Measurements from ENCODE around the gene DOCK2. TPM values are rescaled to one million over a fixed set of nuclear protein-coding genes. Genes with fewer than 3 reads are reported as not detected.

DOCK2 gene
- total and polyA plus RNA-seq, 5 donors from 2014 or later = 65.9 to 354 (median 71.1) TPM

GRCh38 chr5:170034231-170034630 is 397.2 kb downstream of the DOCK2 start:
- H3K36me3 Mint-ChIP-seq = peaks cover 41% of the 10 kb centered on the region

GRCh38 chr5:170038241-170038640 is 401.2 kb downstream of the DOCK2 start:
- Histone ChIP-seq H3K4me3 (ENCODE audit: low read depth, low read length) (no peak overlapping the region), H3K27ac (ENCODE audit: insufficient read depth, low read length, poor library complexity, severe bottlenecking) (no peak overlapping the region), H3K36me3 (ENCODE audit: control insufficient read depth, insufficient read depth, low read length) (peaks cover 88% of the 10 kb centered on the region), H3K27me3 (ENCODE audit: control insufficient read depth, insufficient read depth, low read length) (no peaks in the 10 kb centered on the region), H3K4me1 (ENCODE audit: control insufficient read depth, insufficient read depth, low read length, poor library complexity, severe bottlenecking) (no peaks in the 10 kb centered on the region), H3K9me3 (ENCODE audit: control insufficient read depth in 2 of 2, low read length in 2 of 2) (no peaks in the 10 kb centered on the region)
- Mint-ChIP-seq H3K4me3 (no peak overlapping the region), H3K9me3 (no peaks in the 10 kb centered on the region), H3K27ac (no peak overlapping the region), H3K27me3 (no peaks in the 10 kb centered on the region), H3K36me3 (peaks cover 71% of the 10 kb centered on the region), H3K4me1 (peaks cover 0 to 10% (median 2%) of the 10 kb centered on the region in 4 donors)
- ATAC-seq (ENCODE audit: low read depth in 2 of 2) (no peak), DNase-seq (no peak)

More at GRCh38 chr5:170034231-170034630, 397.2 kb downstream of the DOCK2 start:
- Mint-ChIP-seq H3K4me3 (no peak overlapping the region), H3K27me3 (no peaks in the 10 kb centered on the region), H3K4me1 (peaks cover 0 to 1% (median 0%) of the 10 kb centered on the region in 4 donors), H3K27ac (no peak overlapping the region), H3K9me3 (no peaks in the 10 kb centered on the region)
- Histone ChIP-seq H3K27me3 (ENCODE audit: control insufficient read depth, insufficient read depth, low read length) (no peaks in the 10 kb centered on the region), H3K27ac (ENCODE audit: insufficient read depth, low read length, poor library complexity, severe bottlenecking) (no peak overlapping the region), H3K36me3 (ENCODE audit: control insufficient read depth, insufficient read depth, low read length) (peaks cover 78% of the 10 kb centered on the region), H3K9me3 (ENCODE audit: control insufficient read depth in 2 of 2, low read length in 2 of 2) (no peaks in the 10 kb centered on the region), H3K4me1 (ENCODE audit: control insufficient read depth, insufficient read depth, low read length, poor library complexity, severe bottlenecking) (no peaks in the 10 kb centered on the region), H3K4me3 (ENCODE audit: low read depth, low read length) (no peak overlapping the region)
- ATAC-seq (ENCODE audit: low read depth in 2 of 2) = no peak
- no peak for DNase-seq

GRCh38 chr5:170039830-170040229 is 402.8 kb downstream of the DOCK2 start:
- Mint-ChIP-seq H3K27ac (no peak overlapping the region), H3K9me3 (no peaks in the 10 kb centered on the region), H3K27me3 (no peaks in the 10 kb centered on the region), H3K4me1 (peaks cover 0 to 22% (median 6%) of the 10 kb centered on the region in 4 donors), H3K4me3 (no peak overlapping the region), H3K36me3 (peaks cover 77% of the 10 kb centered on the region)
- peaks cover 90% of the 10 kb centered on the region for H3K36me3 ChIP-seq (ENCODE audit: control insufficient read depth, insufficient read depth, low read length)
- H3K9me3 ChIP-seq (ENCODE audit: control insufficient read depth in 2 of 2, low read length in 2 of 2) = no peaks in the 10 kb centered on the region
- ATAC-seq (ENCODE audit: low read depth in 2 of 2) (no peak), DNase-seq (no peak)
- H3K4me3 ChIP-seq (ENCODE audit: low read depth, low read length) = no peak overlapping the region
- no peak overlapping the region for H3K27ac ChIP-seq (ENCODE audit: insufficient read depth, low read length, poor library complexity, severe bottlenecking)
- H3K4me1 ChIP-seq (ENCODE audit: control insufficient read depth, insufficient read depth, low read length, poor library complexity, severe bottlenecking) = no peaks in the 10 kb centered on the region
- no peaks in the 10 kb centered on the region for H3K27me3 ChIP-seq (ENCODE audit: control insufficient read depth, insufficient read depth, low read length)

GRCh38 chr5:170046241-170046640 is 409.2 kb downstream of the DOCK2 start:
- H3K27ac ChIP-seq (ENCODE audit: insufficient read depth, low read length, poor library complexity, severe bottlenecking) = no peak overlapping the region
- peaks cover 0 to 2% (median 0%) of the 10 kb centered on the region in 7 donors for H3K9me3 Mint-ChIP-seq
- ATAC-seq (ENCODE audit: low read depth in 2 of 2) = no peak
- no peaks in the 10 kb centered on the region for H3K9me3 ChIP-seq (ENCODE audit: control insufficient read depth in 2 of 2, low read length in 2 of 2)
- no peak overlapping the region for H3K4me3 Mint-ChIP-seq
- peaks cover 95% of the 10 kb centered on the region for H3K36me3 ChIP-seq (ENCODE audit: control insufficient read depth, insufficient read depth, low read length)
- no peak overlapping the region for H3K4me3 ChIP-seq (ENCODE audit: low read depth, low read length)
- H3K36me3 Mint-ChIP-seq = peaks cover 82% of the 10 kb centered on the region
- H3K4me1 Mint-ChIP-seq = peaks cover 0 to 22% (median 5%) of the 10 kb centered on the region in 4 donors
- no peaks in the 10 kb centered on the region for H3K27me3 ChIP-seq (ENCODE audit: control insufficient read depth, insufficient read depth, low read length)
- H3K27me3 Mint-ChIP-seq = no peaks in the 10 kb centered on the region
- H3K4me1 ChIP-seq (ENCODE audit: control insufficient read depth, insufficient read depth, low read length, poor library complexity, severe bottlenecking) = no peaks in the 10 kb centered on the region
- no peak for DNase-seq
- H3K27ac Mint-ChIP-seq = no peak overlapping the region

- Mint-ChIP-seq H3K27me3 (no peaks in the 10 kb centered on the region), H3K4me1 (no peaks in the 10 kb centered on the region), H3K36me3 (peaks cover 84% of the 10 kb centered on the region), H3K9me3 (peaks cover 0 to 2% (median 0%) of the 10 kb centered on the region in 7 donors), H3K4me3 (no peak overlapping the region), H3K27ac (no peak overlapping the region)
- H3K4me3 ChIP-seq (ENCODE audit: low read depth, low read length) = no peak overlapping the region
- H3K27ac ChIP-seq (ENCODE audit: insufficient read depth, low read length, poor library complexity, severe bottlenecking) = no peak overlapping the region
- ATAC-seq (ENCODE audit: low read depth in 2 of 2) (no peak), DNase-seq (no peak)
- no peaks in the 10 kb centered on the region for H3K27me3 ChIP-seq (ENCODE audit: control insufficient read depth, insufficient read depth, low read length)
- peaks cover 93% of the 10 kb centered on the region for H3K36me3 ChIP-seq (ENCODE audit: control insufficient read depth, insufficient read depth, low read length)
- H3K9me3 ChIP-seq (ENCODE audit: control insufficient read depth in 2 of 2, low read length in 2 of 2) = no peaks in the 10 kb centered on the region
- no peaks in the 10 kb centered on the region for H3K4me1 ChIP-seq (ENCODE audit: control insufficient read depth, insufficient read depth, low read length, poor library complexity, severe bottlenecking)
Measured at GRCh38 chr5:170049713-170050112, 412.6 kb downstream of the DOCK2 start.

GRCh38 chr5:170053896-170054295 is 416.8 kb downstream of the DOCK2 start:
- no peak overlapping the region for H3K4me3 ChIP-seq (ENCODE audit: low read depth, low read length)
- H3K27me3 ChIP-seq (ENCODE audit: control insufficient read depth, insufficient read depth, low read length) = no peaks in the 10 kb centered on the region
- Mint-ChIP-seq H3K27ac (peak overlapping the region in 1 of 3 donors; percentile 72), H3K4me3 (no peak overlapping the region), H3K27me3 (no peaks in the 10 kb centered on the region), H3K36me3 (peaks cover 93% of the 10 kb centered on the region), H3K4me1 (no peaks in the 10 kb centered on the region), H3K9me3 (peaks cover 0 to 5% (median 2%) of the 10 kb centered on the region in 7 donors)
- DNase-seq (no peak), ATAC-seq (ENCODE audit: low read depth in 2 of 2) (no peak)
- peaks cover 97% of the 10 kb centered on the region for H3K36me3 ChIP-seq (ENCODE audit: control insufficient read depth, insufficient read depth, low read length)
- H3K27ac ChIP-seq (ENCODE audit: insufficient read depth, low read length, poor library complexity, severe bottlenecking) = no peak overlapping the region
- no peaks in the 10 kb centered on the region for H3K4me1 ChIP-seq (ENCODE audit: control insufficient read depth, insufficient read depth, low read length, poor library complexity, severe bottlenecking)
- peaks cover 0 to 3% of the 10 kb centered on the region in 2 experiments for H3K9me3 ChIP-seq (ENCODE audit: control insufficient read depth in 2 of 2, low read length in 2 of 2)

- Mint-ChIP-seq H3K36me3 (peaks cover 92% of the 10 kb centered on the region), H3K27ac (peak overlapping the region in 1 of 3 donors; percentile 42), H3K9me3 (peaks cover 0 to 5% (median 0%) of the 10 kb centered on the region in 7 donors), H3K4me1 (peaks cover 0 to 3% (median 0%) of the 10 kb centered on the region in 4 donors), H3K27me3 (no peaks in the 10 kb centered on the region), H3K4me3 (no peak overlapping the region)
- no peak overlapping the region for H3K4me3 ChIP-seq (ENCODE audit: low read depth, low read length)
- no peaks in the 10 kb centered on the region for H3K27me3 ChIP-seq (ENCODE audit: control insufficient read depth, insufficient read depth, low read length)
- ATAC-seq (ENCODE audit: low read depth in 2 of 2) (no peak), DNase-seq (no peak)
- H3K4me1 ChIP-seq (ENCODE audit: control insufficient read depth, insufficient read depth, low read length, poor library complexity, severe bottlenecking) = no peaks in the 10 kb centered on the region
- peaks cover 95% of the 10 kb centered on the region for H3K36me3 ChIP-seq (ENCODE audit: control insufficient read depth, insufficient read depth, low read length)
- H3K27ac ChIP-seq (ENCODE audit: insufficient read depth, low read length, poor library complexity, severe bottlenecking) = no peak overlapping the region
- H3K9me3 ChIP-seq (ENCODE audit: control insufficient read depth in 2 of 2, low read length in 2 of 2) = peaks cover 0 to 3% of the 10 kb centered on the region in 2 experiments
Measured at GRCh38 chr5:170055606-170056005, 418.5 kb downstream of the DOCK2 start.

GRCh38 chr5:170056561-170057267 is 419.6 kb downstream of the DOCK2 start:
- H3K9me3 ChIP-seq (ENCODE audit: control insufficient read depth in 2 of 2, low read length in 2 of 2) = peaks cover 0 to 3% of the 10 kb centered on the region in 2 experiments
- Mint-ChIP-seq H3K36me3 (peaks cover 88% of the 10 kb centered on the region), H3K27me3 (no peaks in the 10 kb centered on the region), H3K9me3 (peaks cover 0 to 5% (median 0%) of the 10 kb centered on the region in 7 donors), H3K4me1 (peaks cover 0 to 3% (median 0%) of the 10 kb centered on the region in 4 donors), H3K27ac (no peak overlapping the region), H3K4me3 (no peak overlapping the region)
- H3K27ac ChIP-seq (ENCODE audit: insufficient read depth, low read length, poor library complexity, severe bottlenecking) = no peak overlapping the region
- no peak overlapping the region for H3K4me3 ChIP-seq (ENCODE audit: low read depth, low read length)
- peaks cover 92% of the 10 kb centered on the region for H3K36me3 ChIP-seq (ENCODE audit: control insufficient read depth, insufficient read depth, low read length)
- H3K27me3 ChIP-seq (ENCODE audit: control insufficient read depth, insufficient read depth, low read length) = no peaks in the 10 kb centered on the region
- DNase-seq (no peak), ATAC-seq (ENCODE audit: low read depth in 2 of 2) (no peak)
- H3K4me1 ChIP-seq (ENCODE audit: control insufficient read depth, insufficient read depth, low read length, poor library complexity, severe bottlenecking) = no peaks in the 10 kb centered on the region
